SKM-1 treated with dmso at 0.1 percent for 144 hours (cell line): ENCODE measurements around the gene CIRBP.

Experiments used
- DNase-seq: peaks from one replicate; lab custom pipeline; 2025; ENCODE audit not compliant: unreplicated experiment; lab: John Stamatoyannopoulos, UW

CIRBP gene

GRCh38 chr19:1278713-1279660 lies 9.9 kb downstream of the CIRBP start:
- DNase-seq: no peak

DNA sequence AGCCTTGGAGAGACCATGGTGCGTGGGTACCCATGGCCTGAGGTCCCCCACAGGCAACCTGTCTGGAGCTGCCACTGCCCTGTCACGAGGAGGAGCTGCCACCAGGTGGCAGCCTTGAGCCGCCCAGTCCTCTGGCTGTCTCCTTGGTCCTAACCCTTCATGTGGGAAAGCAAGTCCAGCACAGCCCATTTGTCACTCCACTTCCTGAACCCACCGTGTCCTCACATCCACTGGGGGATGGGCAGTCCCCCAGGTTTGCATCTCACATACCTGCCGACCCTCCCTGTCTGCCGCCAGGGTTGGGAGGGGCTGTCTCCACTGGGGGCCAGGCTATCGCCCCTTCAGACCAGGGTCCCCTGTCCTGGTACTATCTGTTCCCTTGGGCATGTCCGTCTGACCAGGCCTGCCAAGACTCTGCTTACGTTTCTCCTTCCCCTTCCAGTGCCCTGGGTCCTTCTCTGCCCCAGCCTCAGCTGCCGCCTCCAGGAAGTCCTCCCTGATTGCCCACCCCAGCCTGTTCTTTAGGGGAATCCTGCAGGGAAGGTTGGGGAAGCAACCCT lies 10.7 kb downstream of the CIRBP start:
- peak; percentile 70 for DNase-seq

DNA sequence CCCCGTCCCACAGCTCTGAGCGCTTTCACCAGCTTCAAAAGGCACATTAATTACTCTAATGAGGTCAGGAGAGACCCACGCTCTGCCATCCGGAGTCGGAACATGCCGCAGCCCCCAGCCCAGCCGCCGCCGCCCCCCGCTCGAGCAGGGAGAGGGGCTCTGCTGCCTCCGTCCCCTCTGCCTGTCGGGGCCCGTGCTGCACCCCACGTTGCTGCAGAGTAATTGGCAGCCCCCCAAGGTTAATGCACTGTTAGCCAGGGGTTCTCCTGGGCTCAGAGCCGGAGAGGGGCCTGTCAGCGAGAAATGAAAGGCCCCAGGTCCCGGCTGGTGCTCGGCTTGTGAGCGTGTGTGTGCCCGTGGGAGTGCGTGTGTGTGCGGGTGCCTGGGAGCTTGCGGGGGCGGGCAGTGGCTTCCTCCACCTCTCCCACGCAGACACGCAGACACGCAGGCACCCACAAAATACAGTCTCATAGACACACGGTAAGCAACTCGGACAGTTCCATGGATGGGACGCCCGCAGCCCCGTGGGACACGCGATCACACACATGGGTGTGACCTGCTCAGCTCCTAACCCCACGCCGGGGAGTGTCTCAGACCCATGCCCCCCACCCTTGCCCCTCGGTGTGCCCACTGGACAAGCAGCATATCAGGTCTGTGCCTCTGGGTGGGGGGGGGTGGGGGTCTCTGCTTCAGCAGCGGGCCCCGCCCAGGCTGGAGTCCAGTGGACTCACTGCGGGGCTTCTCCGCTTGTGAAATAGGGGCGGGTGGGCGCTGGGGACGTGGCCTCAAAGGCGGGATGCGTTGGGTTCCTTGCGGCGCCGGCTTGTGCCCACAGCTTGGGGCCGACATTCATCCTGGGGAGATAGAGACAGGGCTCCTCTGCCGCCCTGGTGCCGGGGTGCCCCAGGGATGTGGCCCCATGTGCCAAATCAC lies 11.8 kb downstream of the CIRBP start:
- DNase-seq: no peak

GRCh38 chr19:1281569-1282287 lies 12.6 kb downstream of the CIRBP start:
- no peak for DNase-seq

DNA sequence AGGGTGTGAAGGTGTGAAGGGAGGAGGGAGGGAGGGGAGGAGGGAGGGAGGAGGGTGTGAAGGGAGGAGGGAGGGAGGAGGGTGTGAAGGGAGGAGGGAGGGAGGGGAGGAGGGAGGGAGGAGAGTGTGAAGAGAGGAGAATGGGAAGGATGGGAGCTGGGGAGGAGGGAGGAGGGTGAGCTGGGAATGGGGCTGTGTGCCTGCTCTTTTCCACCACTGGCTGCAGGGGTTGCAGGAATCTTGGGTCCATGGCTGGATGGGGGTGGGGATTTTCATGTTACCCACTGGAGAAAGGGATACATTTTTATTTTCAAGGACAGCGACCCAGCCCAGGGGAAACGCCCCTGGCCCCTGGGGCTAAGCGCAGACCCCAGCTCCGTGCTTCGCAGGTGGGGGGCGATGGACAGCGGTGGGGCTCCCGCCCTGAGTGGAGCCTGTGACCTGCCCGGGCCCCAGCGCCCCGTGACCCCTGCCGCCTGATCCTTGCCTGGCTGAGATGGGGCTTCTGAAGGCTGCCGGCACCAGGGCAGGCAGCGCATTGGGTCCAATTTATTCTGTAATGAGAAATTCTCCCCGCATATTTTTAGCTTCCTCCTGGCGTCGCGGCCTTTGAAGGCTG lies 13.6 kb downstream of the CIRBP start:
- DNase-seq: no peak

- DNase-seq: no peak
Observed at GRCh38 chr19:1283207-1283916, 14.2 kb downstream of the CIRBP start.

GRCh38 chr19:1283917-1284292 lies 14.8 kb downstream of the CIRBP start:
- DNase-seq: no peak

- no peak for DNase-seq
Observed at GRCh38 chr19:1284293-1284978, 15.3 kb downstream of the CIRBP start.

GRCh38 chr19:1284979-1285736 lies 16.0 kb downstream of the CIRBP start:
- no peak for DNase-seq

DNA sequence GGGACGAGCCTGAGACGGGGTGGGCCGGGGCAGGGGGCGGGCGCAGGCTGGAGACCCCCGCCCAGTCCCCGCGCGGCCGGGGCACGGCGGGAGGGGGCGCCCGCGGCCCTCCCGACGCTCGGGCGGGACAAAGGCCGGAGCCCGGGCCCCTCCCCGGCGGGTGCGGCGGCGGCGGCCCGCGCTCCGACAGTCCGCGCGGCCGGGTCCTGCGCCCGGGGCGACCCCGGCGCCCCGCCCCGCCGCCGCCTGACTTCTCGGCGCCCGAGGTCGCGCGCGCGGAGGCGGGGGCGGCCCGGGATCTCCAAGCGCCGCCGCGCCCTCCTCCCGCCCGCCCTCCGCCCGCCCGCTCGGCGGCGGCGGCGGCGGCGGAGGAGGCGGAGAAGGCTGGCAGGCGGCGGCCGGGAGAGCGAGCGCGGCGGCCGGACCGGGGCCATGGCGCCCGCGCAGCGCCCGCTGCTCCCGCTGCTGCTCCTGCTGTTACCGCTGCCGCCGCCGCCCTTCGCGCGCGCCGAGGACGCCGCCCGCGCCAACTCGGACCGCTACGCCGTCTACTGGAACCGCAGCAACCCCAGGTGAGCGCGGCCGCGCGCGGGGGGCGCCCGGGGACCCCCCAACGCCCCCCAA lies 16.7 kb downstream of the CIRBP start, which contains the start of gene EFNA2:
EFNA2 (plus strand) TSS at position 137 of the 624 bp plus-strand sequence; CDS start at position 433, 296 bp downstream.
- DNase-seq: no peak

DNA sequence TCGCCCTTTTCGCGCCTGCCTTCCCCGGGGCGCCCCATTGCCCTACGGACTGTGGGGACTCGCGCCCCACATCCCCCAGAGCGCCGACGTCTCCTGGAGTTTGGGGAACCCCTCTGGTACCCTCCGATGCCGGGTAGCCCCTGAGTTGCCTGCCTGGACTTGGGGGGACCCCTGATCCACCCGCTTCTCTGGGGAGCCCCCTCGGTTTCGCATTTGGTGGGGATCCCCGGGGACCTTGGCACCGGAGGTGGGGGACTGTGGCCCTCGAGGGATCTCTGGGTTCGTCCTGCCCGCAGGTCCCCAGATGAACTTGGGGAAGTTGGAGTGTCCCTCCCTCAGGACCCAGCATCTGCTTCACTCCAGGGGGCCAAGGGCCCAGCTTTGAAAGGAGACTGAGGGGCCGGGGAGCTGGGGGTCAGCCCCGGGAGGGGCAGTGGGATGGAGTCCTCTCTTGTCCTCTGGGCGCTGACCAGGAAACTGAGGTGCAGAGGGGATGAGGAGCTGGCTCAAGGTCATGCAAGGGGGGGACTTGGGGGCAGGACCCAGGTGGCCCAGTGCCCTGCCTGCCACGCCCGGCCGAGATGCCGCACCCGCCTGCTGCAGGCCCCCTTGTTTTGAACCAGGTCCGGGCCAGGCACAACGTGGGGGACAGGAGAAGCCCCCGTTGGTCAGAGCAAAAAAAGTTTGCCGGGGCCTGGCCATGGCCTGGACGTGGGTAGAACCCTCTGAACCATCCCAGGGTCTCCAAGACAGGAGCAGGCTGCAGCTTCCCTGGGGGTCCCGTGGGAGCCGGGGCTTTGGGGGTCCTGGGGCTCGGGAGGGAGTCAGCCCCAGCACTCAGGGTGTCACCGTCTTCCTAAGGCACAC lies 17.6 kb downstream of the CIRBP start:
- no peak for DNase-seq

- DNase-seq: no peak
Observed at GRCh38 chr19:1287354-1288225, 18.5 kb downstream of the CIRBP start.

DNA sequence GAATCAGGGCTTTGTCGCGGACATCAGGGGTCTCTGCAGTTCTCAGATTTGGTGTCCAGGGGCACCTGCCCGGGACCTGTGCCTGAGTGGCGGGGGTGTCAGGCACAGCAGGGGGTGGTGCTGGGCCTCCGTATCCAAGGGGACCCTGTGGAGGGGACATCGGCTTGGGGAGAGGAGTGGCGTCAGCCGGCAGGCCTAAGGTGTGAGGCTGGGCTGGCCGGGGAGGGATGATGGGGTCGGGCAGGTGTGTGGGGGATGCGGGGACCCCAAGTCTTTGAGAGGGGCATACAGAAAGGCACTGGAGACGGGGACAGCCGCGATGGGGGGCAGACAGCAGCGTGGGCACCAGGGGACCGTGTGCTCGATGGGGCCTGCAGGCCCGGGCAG lies 19.1 kb downstream of the CIRBP start:
- no peak for DNase-seq

DNA sequence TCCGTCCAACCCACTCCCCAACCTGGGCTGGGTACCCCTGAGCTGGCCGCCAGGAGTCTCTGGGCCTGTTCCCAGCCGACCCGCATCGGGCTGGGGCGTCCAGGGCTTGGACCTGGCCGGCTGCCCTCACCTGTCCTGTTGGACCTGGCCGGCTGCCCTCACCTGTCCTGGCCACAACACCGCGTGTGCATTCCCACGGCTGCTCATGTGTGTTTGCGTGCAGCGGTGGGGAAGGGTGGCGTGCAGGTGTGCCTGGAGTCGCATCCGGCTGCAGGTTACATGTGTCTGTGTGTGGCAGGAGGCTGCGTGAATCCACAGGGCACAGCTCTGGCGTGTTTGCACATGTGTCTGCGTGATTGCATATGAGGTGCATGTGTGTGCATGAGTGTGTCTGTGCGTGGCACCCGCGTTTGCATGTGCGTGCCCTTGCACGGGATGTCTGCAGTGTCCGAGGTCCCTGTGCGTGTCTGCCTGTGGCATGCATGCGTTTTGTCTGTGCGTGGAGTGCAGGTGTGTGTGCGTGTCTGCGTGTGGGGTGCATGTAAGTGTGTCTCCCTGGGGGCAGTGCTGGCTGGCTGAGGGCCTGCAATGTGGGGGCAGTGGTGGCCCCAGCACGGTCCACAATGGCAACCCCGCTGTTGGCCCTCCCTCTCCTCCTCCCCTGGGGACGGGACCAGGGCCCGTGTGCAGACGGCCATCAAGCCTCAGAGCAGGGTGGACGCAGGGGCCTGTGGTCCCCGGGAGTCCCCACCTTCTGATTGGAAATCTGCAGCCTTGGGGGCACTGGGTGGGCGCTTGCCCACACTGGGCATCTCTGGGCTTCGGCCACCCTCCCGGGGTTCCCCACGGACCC lies 19.9 kb downstream of the CIRBP start:
- no peak for DNase-seq

DNA sequence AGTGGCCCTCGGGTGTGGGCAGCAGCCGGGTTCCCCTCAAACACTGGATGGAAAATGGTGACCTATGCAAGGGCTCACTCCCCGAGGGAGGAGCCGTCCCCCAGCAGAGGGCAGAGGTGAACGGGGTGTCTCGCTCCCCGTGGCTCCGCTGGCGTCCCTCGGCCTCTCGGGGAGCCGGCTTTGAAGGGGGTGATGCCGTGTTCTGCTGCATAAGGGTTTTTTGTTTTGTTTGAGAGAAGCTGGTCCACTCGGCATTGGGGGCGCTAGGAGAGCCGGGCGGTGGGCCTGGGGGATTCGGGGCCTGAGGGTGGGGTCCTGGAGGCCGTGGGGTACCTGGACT lies 20.5 kb downstream of the CIRBP start:
- DNase-seq: no peak
